Measurements from ENCODE around the gene HOXB1. TPM values are rescaled to one million over a fixed set of nuclear protein-coding genes. Genes with fewer than 3 reads are reported as not detected.
"Not testable (repeated sequence)": the region's sequence is repeated elsewhere in the genome, so short reads cannot be mapped to it uniquely, and the experiment has no call there.

The HOXB1 gene
- total RNA-seq, 1 donor from 2014 or later = not detected

GRCh38 chr17:48487221-48487620 lies 43.6 kb downstream of the HOXB1 start:
- intact Hi-C loops (cut with DNase I) = no loop called here
- ATAC-seq (ENCODE audit: poor library complexity) = no peak
- DNase-seq = no peak

- ATAC-seq (ENCODE audit: poor library complexity) (no peak), DNase-seq (no peak)
- intact Hi-C loops (cut with DNase I) = no loop called here
Observed at GRCh38 chr17:48486557-48486956, 44.3 kb downstream of the HOXB1 start.

- DNase-seq (no peak), ATAC-seq (ENCODE audit: poor library complexity) (no peak)
- intact Hi-C loops (cut with DNase I) = no loop called here
Observed at GRCh38 chr17:48484850-48485249, 46.0 kb downstream of the HOXB1 start.

- intact Hi-C loops (cut with DNase I) = no loop called here
- no peak for DNase-seq
- no peak for ATAC-seq (ENCODE audit: poor library complexity)
Observed at GRCh38 chr17:48484256-48484655, 46.6 kb downstream of the HOXB1 start.

- ATAC-seq (ENCODE audit: poor library complexity) = no peak
- DNase-seq = no peak
- intact Hi-C loops (cut with DNase I) = no loop called here
Observed at GRCh38 chr17:48483471-48484131, 47.2 kb downstream of the HOXB1 start.

GRCh38 chr17:48483004-48483403 lies 47.8 kb downstream of the HOXB1 start:
- DNase-seq = no peak
- intact Hi-C loops (cut with DNase I) = no loop called here
- ATAC-seq (ENCODE audit: poor library complexity) = no peak

GRCh38 chr17:48482301-48482700 lies 48.5 kb downstream of the HOXB1 start:
- intact Hi-C loops (cut with DNase I); DNase-seq; ATAC-seq (ENCODE audit: poor library complexity): not testable (repeated sequence)

- intact Hi-C loops (cut with DNase I) = no loop called here
- no peak for ATAC-seq (ENCODE audit: poor library complexity)
- no peak for DNase-seq
Observed at GRCh38 chr17:48479014-48479402, 51.8 kb downstream of the HOXB1 start.

Other genes starting within 250 kb of the HOXB1 start
- gene SKAP1, start 100.8 kb downstream of the HOXB1 start, total RNA-seq = 0.70 TPM
- gene HOXB2, start 14.1 kb upstream of the HOXB1 start, total RNA-seq = 2.7 TPM
- 0.75 TPM for gene HOXB4, start 47.3 kb upstream of the HOXB1 start, total RNA-seq
- gene HOXB3, start 59.2 kb upstream of the HOXB1 start, total RNA-seq = 1.6 TPM
- gene HOXB5, start 62.8 kb upstream of the HOXB1 start, total RNA-seq = 0.13 TPM
- gene HOXB6, start 74.0 kb upstream of the HOXB1 start, total RNA-seq = 0.78 TPM
- 0.22 TPM for gene HOXB7, start 80.0 kb upstream of the HOXB1 start, total RNA-seq
- gene HOXB8, start 84.3 kb upstream of the HOXB1 start, total RNA-seq = not detected
- not detected for gene HOXB9, start 95.3 kb upstream of the HOXB1 start, total RNA-seq
- gene PRAC1, start 191.5 kb upstream of the HOXB1 start, total RNA-seq = not detected
- gene PRAC2, start 192.2 kb upstream of the HOXB1 start, total RNA-seq = not detected
- not detected for gene HOXB13, start 197.7 kb upstream of the HOXB1 start, total RNA-seq

All from Right ventricle myocardium superior (tissue), 1 donor.